ENCODE results near the gene TAS1R3. TPM values are rescaled to one million over a fixed set of nuclear protein-coding genes. Genes with fewer than 3 reads are reported as not detected.
A peak's percentile ranks its signal among the peaks of the same experiment; 100 is the strongest.

The TAS1R3 gene
- total RNA-seq, 1 donor from 2014 or later: 1.3 TPM

DNA sequence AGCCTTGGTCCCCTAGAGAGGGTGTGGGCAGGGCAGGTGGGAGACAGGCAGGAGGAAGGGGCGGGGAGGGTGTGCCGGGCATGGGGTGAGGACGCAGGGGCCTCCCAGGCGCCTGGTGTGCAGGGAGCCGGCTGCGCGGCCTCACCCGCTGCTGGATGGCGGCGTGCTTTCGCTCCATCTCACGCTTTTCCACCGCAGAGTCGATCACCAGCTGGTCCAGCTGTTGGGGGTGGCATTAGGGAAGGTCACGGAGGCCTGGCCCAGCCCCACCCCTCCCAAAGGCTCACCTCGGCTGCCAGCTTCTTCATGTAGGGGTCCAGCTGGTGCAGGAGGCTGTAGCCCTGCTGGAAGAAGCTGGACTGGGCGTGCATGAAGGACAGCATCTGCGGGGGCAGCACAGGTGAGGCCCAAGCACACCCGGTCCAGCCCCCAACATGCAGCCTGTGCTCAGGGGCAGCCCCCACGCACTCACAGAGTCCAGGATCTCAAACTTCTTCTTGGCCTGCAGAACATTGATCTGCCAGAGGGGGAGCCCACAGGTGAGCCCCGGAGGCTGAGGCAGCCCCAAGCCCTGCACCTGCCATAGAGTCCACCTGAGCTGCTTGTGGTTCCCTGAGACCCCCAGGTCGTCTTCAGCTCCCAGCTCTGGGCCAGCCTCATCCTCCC lies 31.3 kb upstream of the TAS1R3 start:
- Mint-ChIP-seq H3K27ac (ENCODE audit: unreplicated experiment) (peak overlapping the region; percentile 90), H3K4me3 (ENCODE audit: unreplicated experiment) (peak overlapping the region; percentile 30), H3K27me3 (ENCODE audit: unreplicated experiment) (peaks cover 39% of the 10 kb centered on the region), H3K9me3 (ENCODE audit: unreplicated experiment) (peaks cover 21% of the 10 kb centered on the region), H3K36me3 (ENCODE audit: unreplicated experiment) (no peaks in the 10 kb centered on the region), H3K4me1 (ENCODE audit: low read depth, unreplicated experiment) (peaks cover 6% of the 10 kb centered on the region)
- TF ChIP-seq, protein P1, sequence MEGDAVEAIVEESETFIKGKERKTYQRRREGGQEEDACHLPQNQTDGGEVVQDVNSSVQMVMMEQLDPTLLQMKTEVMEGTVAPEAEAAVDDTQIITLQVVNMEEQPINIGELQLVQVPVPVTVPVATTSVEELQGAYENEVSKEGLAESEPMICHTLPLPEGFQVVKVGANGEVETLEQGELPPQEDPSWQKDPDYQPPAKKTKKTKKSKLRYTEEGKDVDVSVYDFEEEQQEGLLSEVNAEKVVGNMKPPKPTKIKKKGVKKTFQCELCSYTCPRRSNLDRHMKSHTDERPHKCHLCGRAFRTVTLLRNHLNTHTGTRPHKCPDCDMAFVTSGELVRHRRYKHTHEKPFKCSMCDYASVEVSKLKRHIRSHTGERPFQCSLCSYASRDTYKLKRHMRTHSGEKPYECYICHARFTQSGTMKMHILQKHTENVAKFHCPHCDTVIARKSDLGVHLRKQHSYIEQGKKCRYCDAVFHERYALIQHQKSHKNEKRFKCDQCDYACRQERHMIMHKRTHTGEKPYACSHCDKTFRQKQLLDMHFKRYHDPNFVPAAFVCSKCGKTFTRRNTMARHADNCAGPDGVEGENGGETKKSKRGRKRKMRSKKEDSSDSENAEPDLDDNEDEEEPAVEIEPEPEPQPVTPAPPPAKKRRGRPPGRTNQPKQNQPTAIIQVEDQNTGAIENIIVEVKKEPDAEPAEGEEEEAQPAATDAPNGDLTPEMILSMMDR (IDR thresholded peaks at IDR 0.05; ENCODE audit: partially characterized antibody, unreplicated experiment): peak; percentile 73
- peak; percentile 36 for DNase-seq

DNA sequence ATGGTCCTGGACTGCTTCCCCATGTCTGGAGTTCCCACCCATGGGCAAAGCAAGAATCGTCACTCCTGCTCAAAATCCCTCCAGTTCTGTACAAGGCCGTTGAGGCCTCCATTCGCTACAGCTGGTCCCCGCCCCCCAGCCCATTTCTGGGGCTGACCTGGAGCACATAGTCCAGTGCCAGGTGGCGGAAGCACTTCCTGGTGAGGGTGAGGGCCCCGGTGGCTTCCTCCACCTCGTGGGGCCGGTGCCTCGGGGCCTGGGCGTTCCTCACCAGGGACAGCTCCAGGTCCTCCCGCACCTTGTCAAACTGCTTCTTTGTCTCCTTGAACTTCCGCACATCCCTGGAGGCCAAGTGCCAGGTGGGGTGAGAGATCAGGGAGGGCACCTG lies 30.7 kb upstream of the TAS1R3 start:
- DNase-seq: peak; percentile 16
- Mint-ChIP-seq H3K9me3 (ENCODE audit: unreplicated experiment) (peaks cover 21% of the 10 kb centered on the region), H3K4me3 (ENCODE audit: unreplicated experiment) (no peak overlapping the region), H3K4me1 (ENCODE audit: low read depth, unreplicated experiment) (peaks cover 6% of the 10 kb centered on the region), H3K27ac (ENCODE audit: unreplicated experiment) (peak overlapping the region; percentile 90), H3K27me3 (ENCODE audit: unreplicated experiment) (peaks cover 36% of the 10 kb centered on the region), H3K36me3 (ENCODE audit: unreplicated experiment) (no peaks in the 10 kb centered on the region)
- TF ChIP-seq, protein P1 (IDR thresholded peaks at IDR 0.05; ENCODE audit: partially characterized antibody, unreplicated experiment): peak; percentile 13

DNA sequence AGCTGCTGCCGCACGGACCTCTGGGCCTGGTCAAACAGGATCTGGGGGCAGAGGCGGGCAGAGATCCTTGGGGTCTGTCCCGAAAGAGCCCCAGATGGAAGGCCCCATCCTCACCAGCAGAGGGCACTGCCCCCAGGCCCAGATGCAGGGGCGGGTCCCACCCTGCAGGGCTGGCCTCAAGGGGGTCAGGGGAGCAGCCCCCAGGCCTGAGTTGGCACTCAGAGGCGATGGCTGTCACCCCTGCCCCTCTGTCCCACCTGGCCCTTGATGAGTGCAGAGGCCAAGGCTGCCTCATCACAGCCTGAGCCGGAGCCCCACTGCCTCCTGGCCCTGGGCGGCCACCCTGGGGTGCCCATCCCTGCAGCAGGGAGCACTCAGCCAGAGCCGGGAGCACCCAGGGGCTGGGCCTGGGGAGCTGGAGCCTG lies 29.1 kb upstream of the TAS1R3 start:
- Mint-ChIP-seq H3K4me1 (ENCODE audit: low read depth, unreplicated experiment) (peaks cover 6% of the 10 kb centered on the region), H3K4me3 (ENCODE audit: unreplicated experiment) (no peak overlapping the region), H3K36me3 (ENCODE audit: unreplicated experiment) (no peaks in the 10 kb centered on the region), H3K27me3 (ENCODE audit: unreplicated experiment) (peaks cover 41% of the 10 kb centered on the region), H3K27ac (ENCODE audit: unreplicated experiment) (peak overlapping the region; percentile 52), H3K9me3 (ENCODE audit: unreplicated experiment) (peaks cover 30% of the 10 kb centered on the region)
- DNase-seq: peak; percentile 45
- TF ChIP-seq, protein P1 (IDR thresholded peaks at IDR 0.05; ENCODE audit: partially characterized antibody, unreplicated experiment): peak; percentile 69

DNA sequence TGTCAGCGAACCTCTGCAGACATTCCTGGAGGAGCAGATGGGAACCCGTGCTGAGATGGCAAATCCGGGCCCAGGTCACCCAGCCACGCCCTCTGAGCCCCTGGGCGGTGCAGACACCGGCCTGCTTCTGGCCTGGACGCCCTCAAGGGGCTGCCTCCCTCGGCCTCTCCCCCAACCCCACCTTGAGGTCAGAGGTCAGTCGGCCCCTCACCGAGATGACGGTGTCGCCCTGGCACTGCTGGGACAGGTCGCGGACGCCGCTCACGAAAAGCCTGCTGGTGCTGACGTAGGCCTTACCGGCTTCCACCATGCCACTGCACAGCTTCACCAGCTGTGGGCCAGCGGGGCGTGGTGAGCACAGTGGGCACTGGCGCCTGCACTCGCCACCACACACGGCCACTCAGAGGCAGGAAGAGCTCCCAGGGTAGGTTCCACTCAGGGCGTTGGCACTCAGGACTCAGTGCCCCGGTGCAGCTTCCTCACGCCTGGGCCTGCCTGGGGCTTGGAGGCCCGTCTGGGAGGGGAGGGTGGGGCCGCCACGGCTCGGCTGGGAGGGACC lies 28.1 kb upstream of the TAS1R3 start:
- Mint-ChIP-seq H3K9me3 (ENCODE audit: unreplicated experiment) (peaks cover 30% of the 10 kb centered on the region), H3K27ac (ENCODE audit: unreplicated experiment) (peak overlapping the region; percentile 86), H3K36me3 (ENCODE audit: unreplicated experiment) (no peaks in the 10 kb centered on the region), H3K4me3 (ENCODE audit: unreplicated experiment) (peak overlapping the region; percentile 70), H3K27me3 (ENCODE audit: unreplicated experiment) (peaks cover 42% of the 10 kb centered on the region), H3K4me1 (ENCODE audit: low read depth, unreplicated experiment) (peaks cover 6% of the 10 kb centered on the region)
- TF ChIP-seq, protein P1 (IDR thresholded peaks at IDR 0.05; ENCODE audit: partially characterized antibody, unreplicated experiment): no peak
- peak; percentile 57 for DNase-seq

DNA sequence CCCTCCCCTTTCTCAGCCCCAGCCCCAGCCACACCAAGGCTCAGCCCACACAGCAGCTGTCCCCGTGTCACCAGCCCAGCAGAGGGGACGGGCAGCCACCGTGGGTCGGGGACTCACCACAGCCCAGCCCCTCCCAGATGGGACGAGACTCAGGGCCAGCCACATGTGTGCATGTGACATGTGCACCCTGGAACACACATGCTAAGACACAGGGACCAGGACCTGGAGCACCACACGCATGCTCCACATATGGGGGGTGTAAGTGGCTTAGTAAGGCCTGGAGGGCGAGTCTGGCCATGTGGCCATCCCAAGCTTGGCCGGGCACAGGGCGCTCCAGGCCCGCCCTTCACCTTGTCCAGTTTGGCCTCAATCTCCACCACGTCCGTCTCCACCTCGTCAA lies 27.3 kb upstream of the TAS1R3 start:
- Mint-ChIP-seq H3K36me3 (ENCODE audit: unreplicated experiment) (no peaks in the 10 kb centered on the region), H3K4me1 (ENCODE audit: low read depth, unreplicated experiment) (peaks cover 6% of the 10 kb centered on the region), H3K9me3 (ENCODE audit: unreplicated experiment) (peaks cover 27% of the 10 kb centered on the region), H3K27me3 (ENCODE audit: unreplicated experiment) (peaks cover 39% of the 10 kb centered on the region), H3K27ac (ENCODE audit: unreplicated experiment) (peak overlapping the region; percentile 84), H3K4me3 (ENCODE audit: unreplicated experiment) (peak overlapping the region; percentile 77)
- TF ChIP-seq, protein P1 (IDR thresholded peaks at IDR 0.05; ENCODE audit: partially characterized antibody, unreplicated experiment): no peak
- no peak for DNase-seq
